ENCODE data around the gene THRA. TPM values are rescaled to one million over a fixed set of nuclear protein-coding genes. Genes with fewer than 3 reads are reported as not detected.

Gene THRA
- total and polyA plus RNA-seq, 9 of the 15 experiments (the other 6 are each of a cell fraction or from before 2014, with no cell fraction given), result 0.34 to 23.4 (median 12.7) TPM

DNA sequence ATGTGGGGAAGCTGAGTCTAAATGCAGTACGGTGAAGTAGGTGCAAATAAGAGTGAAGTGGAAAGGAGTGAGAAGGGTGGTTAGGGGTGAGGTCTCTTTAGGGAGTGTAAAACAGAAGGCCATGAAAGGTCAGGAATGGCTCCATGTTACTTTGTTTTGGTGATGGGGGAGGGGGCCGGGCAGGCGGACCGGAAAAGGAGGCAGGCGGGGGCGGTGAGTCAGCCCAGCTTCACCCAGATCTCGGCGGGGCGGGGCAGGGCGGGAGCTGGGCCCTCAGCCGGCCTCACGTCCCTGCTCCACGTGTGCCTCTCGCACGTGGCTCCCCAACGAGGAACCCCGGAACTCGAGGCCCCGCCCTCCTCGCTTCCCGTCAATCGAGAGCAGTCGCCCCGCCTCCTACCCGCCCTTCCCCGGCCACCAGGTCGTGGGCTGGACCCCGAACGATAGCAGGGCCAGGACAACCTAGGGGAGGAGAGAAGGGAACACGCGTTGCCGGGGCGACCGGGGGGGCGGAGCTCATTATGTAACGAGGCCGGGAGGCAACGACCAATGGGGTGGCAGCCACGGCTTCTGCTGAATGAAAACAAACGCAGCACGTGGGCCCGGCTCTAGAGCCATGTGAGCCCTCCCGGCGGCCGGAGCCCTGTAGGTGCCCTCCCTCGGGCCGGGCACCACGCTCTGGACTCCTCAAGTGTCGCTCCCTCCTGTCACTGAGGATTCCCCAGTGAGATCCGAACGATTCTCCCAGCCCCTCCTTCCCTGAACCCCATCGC lies 36.3 kb downstream of the THRA start (continued):
- TF ChIP-seq ZNF586 (CRISPR knock-in tag; conservative IDR thresholded peaks at IDR 0.05) (no peak), ARID2 (IDR thresholded peaks at IDR 0.05) (no peak), ZNF23 (CRISPR knock-in tag; IDR thresholded peaks at IDR 0.05) (no peak), FOXK1 (CRISPR knock-in tag; IDR thresholded peaks at IDR 0.05; ENCODE audit: borderline replicate concordance) (no peak), HNRNPUL1 (IDR thresholded peaks at IDR 0.05; ENCODE audit: low read length) (no peak), CREB1 (IDR thresholded peaks at IDR 0.05) (peak; percentile 40), CREB1 (CRISPR knock-in tag; IDR thresholded peaks at IDR 0.05) (peak; percentile 32; the same call in 1 of the 2 replicates), POU5F1 (IDR thresholded peaks at IDR 0.05; ENCODE audit: borderline replicate concordance, low read depth, low read length, partially characterized antibody) (no peak), GTF2A2 (tag; IDR thresholded peaks at IDR 0.05) (no peak), TBP (optimal IDR thresholded peaks at IDR 0.05; ENCODE audit: low read depth, low read length) (peak; percentile 48), BRCA1 (IDR thresholded peaks at IDR 0.05) (no peak), BRCA1 (CRISPR knock-in tag; IDR thresholded peaks at IDR 0.05) (no peak), NR2C1 (IDR thresholded peaks at IDR 0.05) (no peak), NR2C1 (tag; IDR thresholded peaks at IDR 0.05) (peak; percentile 69), MTA2 (IDR thresholded peaks at IDR 0.05; ENCODE audit: low read depth) (0 out of 2 replicates have a peak, but pooled peaks have one; percentile 22), NCOA1 (IDR thresholded peaks at IDR 0.05; ENCODE audit: low read depth) (peak; percentile 75; the same call in 1 of the 2 replicates), ZNF75A (CRISPR knock-in tag; IDR thresholded peaks at IDR 0.05) (no peak), ZNF324 (CRISPR knock-in tag; IDR thresholded peaks at IDR 0.05) (no peak), GATAD2B (IDR thresholded peaks at IDR 0.05; ENCODE audit: borderline replicate concordance) (no peak), ZFP36 (IDR thresholded peaks at IDR 0.05; ENCODE audit: low read depth, low read length, partially characterized antibody) (no peak), ZNF282 (CRISPR knock-in tag; IDR thresholded peaks at IDR 0.05) (no peak)
- TF ChIP-seq, protein P1, sequence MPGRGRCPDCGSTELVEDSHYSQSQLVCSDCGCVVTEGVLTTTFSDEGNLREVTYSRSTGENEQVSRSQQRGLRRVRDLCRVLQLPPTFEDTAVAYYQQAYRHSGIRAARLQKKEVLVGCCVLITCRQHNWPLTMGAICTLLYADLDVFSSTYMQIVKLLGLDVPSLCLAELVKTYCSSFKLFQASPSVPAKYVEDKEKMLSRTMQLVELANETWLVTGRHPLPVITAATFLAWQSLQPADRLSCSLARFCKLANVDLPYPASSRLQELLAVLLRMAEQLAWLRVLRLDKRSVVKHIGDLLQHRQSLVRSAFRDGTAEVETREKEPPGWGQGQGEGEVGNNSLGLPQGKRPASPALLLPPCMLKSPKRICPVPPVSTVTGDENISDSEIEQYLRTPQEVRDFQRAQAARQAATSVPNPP (IDR thresholded peaks at IDR 0.05; ENCODE audit: borderline replicate concordance, insufficient read depth, insufficient read length), result no peak
- TF ChIP-seq, protein P2, sequence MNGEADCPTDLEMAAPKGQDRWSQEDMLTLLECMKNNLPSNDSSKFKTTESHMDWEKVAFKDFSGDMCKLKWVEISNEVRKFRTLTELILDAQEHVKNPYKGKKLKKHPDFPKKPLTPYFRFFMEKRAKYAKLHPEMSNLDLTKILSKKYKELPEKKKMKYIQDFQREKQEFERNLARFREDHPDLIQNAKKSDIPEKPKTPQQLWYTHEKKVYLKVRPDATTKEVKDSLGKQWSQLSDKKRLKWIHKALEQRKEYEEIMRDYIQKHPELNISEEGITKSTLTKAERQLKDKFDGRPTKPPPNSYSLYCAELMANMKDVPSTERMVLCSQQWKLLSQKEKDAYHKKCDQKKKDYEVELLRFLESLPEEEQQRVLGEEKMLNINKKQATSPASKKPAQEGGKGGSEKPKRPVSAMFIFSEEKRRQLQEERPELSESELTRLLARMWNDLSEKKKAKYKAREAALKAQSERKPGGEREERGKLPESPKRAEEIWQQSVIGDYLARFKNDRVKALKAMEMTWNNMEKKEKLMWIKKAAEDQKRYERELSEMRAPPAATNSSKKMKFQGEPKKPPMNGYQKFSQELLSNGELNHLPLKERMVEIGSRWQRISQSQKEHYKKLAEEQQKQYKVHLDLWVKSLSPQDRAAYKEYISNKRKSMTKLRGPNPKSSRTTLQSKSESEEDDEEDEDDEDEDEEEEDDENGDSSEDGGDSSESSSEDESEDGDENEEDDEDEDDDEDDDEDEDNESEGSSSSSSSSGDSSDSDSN (IDR thresholded peaks at IDR 0.05; ENCODE audit: borderline replicate concordance in 1 of 2, low read depth in 2 of 2, low read length in 2 of 2), result no peak
- TF ChIP-seq, protein P3, sequence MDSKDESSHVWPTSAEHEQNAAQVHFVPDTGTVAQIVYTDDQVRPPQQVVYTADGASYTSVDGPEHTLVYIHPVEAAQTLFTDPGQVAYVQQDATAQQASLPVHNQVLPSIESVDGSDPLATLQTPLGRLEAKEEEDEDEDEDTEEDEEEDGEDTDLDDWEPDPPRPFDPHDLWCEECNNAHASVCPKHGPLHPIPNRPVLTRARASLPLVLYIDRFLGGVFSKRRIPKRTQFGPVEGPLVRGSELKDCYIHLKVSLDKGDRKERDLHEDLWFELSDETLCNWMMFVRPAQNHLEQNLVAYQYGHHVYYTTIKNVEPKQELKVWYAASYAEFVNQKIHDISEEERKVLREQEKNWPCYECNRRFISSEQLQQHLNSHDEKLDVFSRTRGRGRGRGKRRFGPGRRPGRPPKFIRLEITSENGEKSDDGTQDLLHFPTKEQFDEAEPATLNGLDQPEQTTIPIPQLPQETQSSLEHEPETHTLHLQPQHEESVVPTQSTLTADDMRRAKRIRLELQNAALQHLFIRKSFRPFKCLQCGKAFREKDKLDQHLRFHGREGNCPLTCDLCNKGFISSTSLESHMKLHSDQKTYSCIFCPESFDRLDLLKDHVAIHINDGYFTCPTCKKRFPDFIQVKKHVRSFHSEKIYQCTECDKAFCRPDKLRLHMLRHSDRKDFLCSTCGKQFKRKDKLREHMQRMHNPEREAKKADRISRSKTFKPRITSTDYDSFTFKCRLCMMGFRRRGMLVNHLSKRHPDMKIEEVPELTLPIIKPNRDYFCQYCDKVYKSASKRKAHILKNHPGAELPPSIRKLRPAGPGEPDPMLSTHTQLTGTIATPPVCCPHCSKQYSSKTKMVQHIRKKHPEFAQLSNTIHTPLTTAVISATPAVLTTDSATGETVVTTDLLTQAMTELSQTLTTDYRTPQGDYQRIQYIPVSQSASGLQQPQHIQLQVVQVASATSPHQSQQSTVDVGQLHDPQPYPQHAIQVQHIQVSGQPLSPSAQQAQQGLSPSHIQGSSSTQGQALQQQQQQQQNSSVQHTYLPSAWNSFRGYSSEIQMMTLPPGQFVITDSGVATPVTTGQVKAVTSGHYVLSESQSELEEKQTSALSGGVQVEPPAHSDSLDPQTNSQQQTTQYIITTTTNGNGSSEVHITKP (IDR thresholded peaks at IDR 0.05; ENCODE audit: partially characterized antibody), result no peak

Data from K562 (cell line).